HG02588 (cell line): ENCODE data around the gene APLF.

Experiments
- ATAC-seq: cut with Tn5 transposase; IDR thresholded peaks from one replicate; pipeline ENCODE4 v1.9.1; 2021; ENCODE audit warnings: mild to moderate bottlenecking, moderate library complexity; ENCODE audit not compliant: unreplicated experiment

APLF gene

DNA sequence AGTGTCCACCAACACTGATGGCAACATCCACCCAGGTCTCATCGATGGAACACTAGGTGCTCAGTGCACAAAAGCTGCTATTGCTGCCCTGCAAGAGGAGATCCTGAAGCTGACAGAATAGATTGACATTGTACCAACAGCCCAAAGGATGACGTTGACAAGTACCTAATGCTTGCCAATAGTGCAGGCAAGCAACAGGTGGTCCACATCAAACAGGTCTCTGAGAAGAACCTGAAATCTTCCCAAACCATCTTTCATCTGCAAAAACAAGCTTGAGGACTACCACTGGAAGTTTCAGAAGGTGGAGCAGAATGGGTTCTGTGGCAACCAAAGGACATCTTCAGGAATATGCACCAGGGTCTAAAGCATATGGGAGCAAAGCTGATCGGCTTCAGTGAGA, 160.2 kb downstream of the APLF start:
- no peak for ATAC-seq
